KOPT-K1 (cell line): Measurements from ENCODE around the gene ZNF277.

ENCODE experiments used
- H3K27ac ChIP-seq: fragments of 200-600 bp; sonication (generic); 2 replicates; pipeline ENCODE4 v1.5.1; 2016; ENCODE audit warnings: antibody characterized with exemption, mild to moderate bottlenecking, low read depth, low read length; ENCODE audit not compliant: poor library complexity, severe bottlenecking
- H3K36me3 ChIP-seq: fragments of 200-600 bp; sonication (generic); 2 replicates; pipeline ENCODE4 v1.5.1; 2017; ENCODE audit warnings: antibody characterized with exemption, mild to moderate bottlenecking, low read length, moderate library complexity; ENCODE audit not compliant: insufficient read depth
- H3K9me3 ChIP-seq: fragments of 200-600 bp; sonication (generic); 2 replicates; pipeline ENCODE4 v1.5.1; 2017; ENCODE audit warnings: antibody characterized with exemption, low read length, mild to moderate bottlenecking; ENCODE audit not compliant: insufficient read depth, poor library complexity, severe bottlenecking

ZNF277 gene

DNA sequence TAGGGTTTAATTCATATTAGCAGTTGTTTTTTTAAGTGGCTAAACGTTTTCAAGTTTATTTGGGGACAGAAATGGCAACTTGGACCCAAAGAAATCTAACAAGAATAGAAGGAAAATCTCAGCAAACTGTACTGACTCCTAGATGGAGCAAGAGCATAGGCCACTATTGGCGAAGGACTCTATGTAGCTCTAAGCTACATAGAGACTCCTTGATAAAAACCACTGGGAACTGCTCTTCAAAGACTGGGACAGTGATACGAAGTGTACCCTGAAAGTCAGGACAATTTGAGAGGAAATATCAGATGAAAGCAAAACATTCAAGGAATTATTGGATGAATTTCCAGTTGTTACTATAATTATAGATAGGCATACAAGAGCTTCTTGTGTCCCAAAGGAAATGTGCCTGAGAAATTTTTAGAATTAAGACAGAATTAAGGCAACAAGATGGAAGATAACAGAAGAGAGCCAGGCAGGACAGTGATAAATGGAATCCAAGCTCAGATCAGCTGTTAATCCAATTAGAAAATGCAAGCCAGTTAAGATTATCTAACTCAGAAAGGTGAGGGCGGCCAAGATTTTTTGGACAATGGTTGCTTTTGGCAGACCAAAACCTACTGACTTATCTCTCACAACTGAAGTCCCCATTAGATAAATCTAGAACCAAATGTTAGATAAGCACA lies 140.0 kb downstream of the ZNF277 start:
- Histone ChIP-seq H3K36me3 (peaks cover 36% of the 10 kb centered on the region), H3K27ac (no peak overlapping the region), H3K9me3 (no peaks in the 10 kb centered on the region)

- no peak overlapping the region for H3K27ac ChIP-seq
- no peaks in the 10 kb centered on the region for H3K9me3 ChIP-seq
- H3K36me3 ChIP-seq: peaks cover 30% of the 10 kb centered on the region
These were observed 140.6 kb downstream of the ZNF277 start for GRCh38 chr7:112347088-112347487.

DNA sequence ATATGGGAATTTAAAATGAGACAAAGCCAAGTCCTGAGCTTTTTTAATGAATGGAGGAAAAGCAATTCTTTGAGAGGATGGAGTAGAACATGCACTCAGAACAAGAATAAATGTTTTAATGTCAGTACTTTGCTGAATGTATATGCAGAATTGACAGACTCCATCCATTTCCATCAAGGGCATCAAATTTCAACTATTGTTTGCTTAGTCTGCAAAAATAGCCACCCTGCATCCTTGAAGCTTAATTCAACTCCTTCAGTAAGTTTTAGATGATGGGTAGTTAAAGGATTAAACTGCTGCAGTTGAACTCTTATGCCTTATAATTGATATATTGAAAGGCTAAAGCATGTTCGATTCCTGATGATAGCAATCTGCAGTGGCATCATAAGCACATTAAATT lies 144.1 kb downstream of the ZNF277 start:
- H3K27ac ChIP-seq: no peak overlapping the region
- no peaks in the 10 kb centered on the region for H3K9me3 ChIP-seq
- H3K36me3 ChIP-seq: no peaks in the 10 kb centered on the region

- H3K9me3 ChIP-seq: no peaks in the 10 kb centered on the region
- H3K27ac ChIP-seq: no peak overlapping the region
- no peaks in the 10 kb centered on the region for H3K36me3 ChIP-seq
These were observed 150.1 kb downstream of the ZNF277 start for GRCh38 chr7:112356596-112356995.

- Histone ChIP-seq H3K36me3 (no peaks in the 10 kb centered on the region), H3K9me3 (no peaks in the 10 kb centered on the region)
These were observed 150.6 kb downstream of the ZNF277 start for GRCh38 chr7:112357136-112357535.

DNA sequence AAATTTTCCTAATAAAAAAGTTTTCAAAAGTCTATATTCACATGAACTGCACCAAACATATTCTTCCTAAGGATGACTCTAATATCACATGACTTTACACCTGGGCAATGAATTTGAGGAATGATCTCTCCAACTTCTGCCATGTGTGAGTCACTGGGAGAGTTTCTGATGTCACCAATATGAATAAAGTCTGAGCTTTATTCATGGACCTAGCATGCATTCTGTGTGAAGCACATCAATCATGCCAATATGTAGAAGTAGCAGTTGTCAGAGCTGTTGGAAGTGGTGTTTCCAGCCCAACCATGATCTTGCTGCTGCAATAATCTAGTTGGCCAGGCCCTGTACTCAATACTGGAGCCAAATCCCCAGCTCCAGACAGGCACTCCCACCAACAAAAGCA lies 152.0 kb downstream of the ZNF277 start:
- Histone ChIP-seq H3K27ac (no peak overlapping the region), H3K36me3 (no peaks in the 10 kb centered on the region), H3K9me3 (no peaks in the 10 kb centered on the region)

More at GRCh38 chr7:112357136-112357535, 150.6 kb downstream of the ZNF277 start:
- no peak overlapping the region for H3K27ac ChIP-seq

DNA sequence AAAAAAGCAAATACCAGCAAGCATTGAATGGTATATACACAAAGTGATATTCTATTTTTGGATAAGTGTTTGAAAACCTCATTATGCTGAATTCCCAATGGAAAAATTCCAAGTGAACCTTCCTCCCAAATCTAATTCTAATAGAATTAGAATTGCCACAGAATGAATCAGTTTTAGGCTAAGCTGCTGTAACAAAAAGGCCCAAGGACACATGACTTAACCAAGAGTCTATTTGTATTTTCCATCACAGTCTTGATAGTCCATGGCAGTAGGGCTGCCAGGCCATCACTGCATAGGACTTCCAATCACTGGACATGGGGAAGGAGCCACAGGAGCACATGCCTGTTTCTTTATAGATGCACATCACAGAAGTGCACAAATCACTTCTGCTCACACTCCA lies 152.6 kb downstream of the ZNF277 start:
- Histone ChIP-seq H3K9me3 (no peaks in the 10 kb centered on the region), H3K27ac (no peak overlapping the region), H3K36me3 (no peaks in the 10 kb centered on the region)

DNA sequence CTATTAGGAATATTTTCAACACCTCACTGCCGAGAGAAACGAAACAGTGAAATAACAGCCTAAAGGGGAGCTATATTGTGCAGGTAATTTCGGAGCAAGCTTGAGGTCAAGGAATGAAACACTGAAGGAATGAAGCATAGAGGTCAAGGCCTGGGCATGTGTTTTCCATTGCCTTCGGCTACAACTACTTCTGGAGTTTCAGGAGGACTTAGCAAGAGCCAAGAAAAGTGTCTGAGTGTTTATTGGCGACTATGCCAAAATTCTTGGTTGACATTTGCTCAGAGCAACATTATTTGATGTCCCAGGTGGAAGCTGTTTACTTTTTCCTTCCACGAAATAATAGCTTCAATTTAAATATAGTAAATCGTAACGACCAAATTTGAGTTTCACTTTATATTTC lies 154.2 kb downstream of the ZNF277 start:
- H3K27ac ChIP-seq: no peak overlapping the region
- no peaks in the 10 kb centered on the region for H3K36me3 ChIP-seq

DNA sequence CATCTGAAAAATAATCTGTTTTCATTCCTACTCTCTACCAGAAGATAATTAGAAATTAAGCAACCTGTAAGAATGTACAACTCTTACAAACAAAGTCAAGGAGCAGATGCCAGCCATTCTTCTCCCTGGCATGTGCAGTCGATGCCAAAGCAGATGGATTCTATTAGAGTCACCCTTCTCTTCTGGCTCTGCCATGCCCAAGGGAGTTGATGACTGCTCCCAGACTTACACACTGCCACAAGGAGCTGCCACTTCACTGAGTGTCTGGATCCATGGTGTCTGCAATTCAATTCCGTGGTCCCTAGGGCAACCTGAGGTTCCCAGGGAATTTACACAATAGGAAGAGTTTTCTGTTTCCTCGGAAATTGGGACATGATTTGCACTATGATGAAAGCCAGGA lies 154.7 kb downstream of the ZNF277 start:
- Histone ChIP-seq H3K36me3 (no peaks in the 10 kb centered on the region), H3K9me3 (no peaks in the 10 kb centered on the region), H3K27ac (no peak overlapping the region)

More for the DNA sequence above, 154.2 kb downstream of the ZNF277 start:
- H3K9me3 ChIP-seq: no peaks in the 10 kb centered on the region

GRCh38 chr7:112362053-112362650 lies 155.7 kb downstream of the ZNF277 start:
- H3K9me3 ChIP-seq: no peaks in the 10 kb centered on the region
- no peak overlapping the region for H3K27ac ChIP-seq
- no peaks in the 10 kb centered on the region for H3K36me3 ChIP-seq

- H3K36me3 ChIP-seq: no peaks in the 10 kb centered on the region
- no peak overlapping the region for H3K27ac ChIP-seq
- no peaks in the 10 kb centered on the region for H3K9me3 ChIP-seq
These were observed 156.2 kb downstream of the ZNF277 start for GRCh38 chr7:112362731-112363131.

GRCh38 chr7:112364388-112364787 lies 157.9 kb downstream of the ZNF277 start:
- Histone ChIP-seq H3K9me3 (no peaks in the 10 kb centered on the region), H3K27ac (no peak overlapping the region), H3K36me3 (no peaks in the 10 kb centered on the region)

GRCh38 chr7:112365551-112365950 lies 159.1 kb downstream of the ZNF277 start:
- Histone ChIP-seq H3K27ac (no peak overlapping the region), H3K9me3 (no peaks in the 10 kb centered on the region), H3K36me3 (no peaks in the 10 kb centered on the region)

DNA sequence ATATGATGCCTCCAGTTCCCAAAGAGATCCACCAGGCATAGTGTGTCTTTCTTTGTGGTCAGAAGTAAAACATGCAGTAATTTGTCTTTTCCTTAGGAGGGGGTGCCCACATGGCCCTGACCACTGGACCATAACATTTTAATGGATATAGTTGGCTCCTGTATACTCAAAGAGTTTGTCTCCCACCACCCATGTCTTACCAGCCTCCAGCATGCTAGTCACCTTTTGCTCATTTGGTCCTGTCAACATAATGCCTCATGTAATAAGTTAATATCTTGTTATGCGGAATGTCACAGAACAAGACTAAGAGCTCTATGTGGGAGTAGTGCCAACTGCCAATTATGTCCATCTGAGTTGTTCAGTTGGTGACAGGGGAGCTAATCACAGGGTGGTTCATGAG lies 160.4 kb downstream of the ZNF277 start:
- Histone ChIP-seq H3K27ac (no peak overlapping the region), H3K36me3 (no peaks in the 10 kb centered on the region), H3K9me3 (no peaks in the 10 kb centered on the region)

DNA sequence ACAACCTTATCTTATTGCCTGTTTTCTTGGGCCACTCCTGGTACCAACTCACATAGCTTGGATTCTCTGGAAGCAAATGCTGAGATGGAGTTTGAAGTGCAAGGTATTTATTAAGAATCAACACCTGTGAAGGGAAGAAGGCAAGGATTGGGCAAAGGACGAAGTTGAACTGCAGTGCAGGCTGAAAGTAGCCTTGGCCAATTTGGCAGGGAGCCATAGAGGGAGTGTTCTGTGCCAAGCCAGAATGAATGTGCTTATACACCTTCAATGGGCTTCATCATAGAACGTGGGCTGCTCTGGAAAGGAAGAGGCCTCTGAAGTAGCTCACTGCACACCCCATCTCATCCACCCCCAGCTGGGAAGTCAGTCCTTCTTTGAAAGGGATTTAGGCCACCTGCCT lies 163.9 kb downstream of the ZNF277 start:
- no peaks in the 10 kb centered on the region for H3K9me3 ChIP-seq
- H3K27ac ChIP-seq: no peak overlapping the region
- no peaks in the 10 kb centered on the region for H3K36me3 ChIP-seq

- Histone ChIP-seq H3K9me3 (no peaks in the 10 kb centered on the region), H3K27ac (no peak overlapping the region), H3K36me3 (no peaks in the 10 kb centered on the region)
These were observed 165.2 kb downstream of the ZNF277 start for GRCh38 chr7:112371701-112372100.
